B cell (primary cell): ENCODE measurements around the gene NPW. TPM values are rescaled to one million over a fixed set of nuclear protein-coding genes. Genes with fewer than 3 reads are reported as not detected.

ENCODE experiments used
- ATAC-seq: fragments of 200-7000 bp; cut with Tn5 transposase; one replicate; pipeline ENCODE4 v1.10.0; 2021; ENCODE audit warnings: low read depth, mild to moderate bottlenecking, moderate number of reproducible peaks, moderate library complexity
- CTCF ChIA-PET: fragments of 350-600 bp; sonication (Branson Sonifier 250); formaldehyde crosslinking; loops from one replicate; lab custom pipeline; 2021; ENCODE audit warnings: antibody characterized with exemption, inconsistent platforms; lab: Charles Lee
- POLR2A ChIA-PET: fragments of 350-600 bp; sonication (Branson Sonifier 250); formaldehyde crosslinking; loops from one replicate; lab custom pipeline; 2021; ENCODE audit warnings: antibody characterized with exemption; lab: Charles Lee
- DNase-seq: peaks from one replicate; pipeline ENCODE4 v3.0.0; 2013
- H2AFZ ChIP-seq: 2 replicates; pipeline ENCODE4 v1.6.1; 2012; ENCODE audit warnings: mild to moderate bottlenecking, low read depth, low read length; ENCODE audit not compliant: insufficient read depth, poor library complexity, severe bottlenecking
- H3K27ac ChIP-seq, 2 donors: 1 replicate in 1 of 2; 2 replicates in 1 of 2; pipeline ENCODE4 v1.5.1; 2012 to 2013; ENCODE audit warnings: low read length in 2 of 2, mild to moderate bottlenecking in 2 of 2, moderate library complexity in 1 of 2
- H3K27me3 ChIP-seq, 4 experiments: fragments of 200-600 bp in 1 of 4; sonication (generic) in 1 of 4; replicated peaks in 1 of 4; 1 replicate in 2 of 4; 2 replicates in 2 of 4; pipeline versions ENCODE4 v1.6.1 to v1.7.0; 2013 to 2016; ENCODE audit warnings: low read length in 3 of 4, mild to moderate bottlenecking in 2 of 4, mixed read lengths in 1 of 4, moderate library complexity in 1 of 4; ENCODE audit not compliant: insufficient read depth in 4 of 4, control insufficient read depth in 3 of 4; ENCODE audit errors: control extremely low read depth in 1 of 4
- H3K36me3 ChIP-seq, 2 experiments: replicated peaks in 1 of 2; 1 replicate in 1 of 2; 2 replicates in 1 of 2; pipeline versions ENCODE4 v1.6.1 to v1.7.1; 2013; ENCODE audit warnings: low read length in 1 of 2; ENCODE audit not compliant: insufficient read depth in 2 of 2, control insufficient read depth in 1 of 2; ENCODE audit errors: control extremely low read depth in 1 of 2, extremely low read depth in 1 of 2
- H3K4me1 ChIP-seq, 2 donors: fragments of 200-600 bp in 1 of 2; sonication (generic) in 1 of 2; 1 replicate in 1 of 2; 2 replicates in 1 of 2; pipeline versions ENCODE4 v1.5.1 to v1.6.1; 2013 to 2017; ENCODE audit warnings: low read length in 2 of 2; ENCODE audit not compliant: control insufficient read depth in 2 of 2, insufficient read depth in 2 of 2
- H3K4me2 ChIP-seq: replicated peaks from 2 replicates; pipeline ENCODE3; 2012; ENCODE audit warnings: mild to moderate bottlenecking, low read depth, low read length; ENCODE audit not compliant: poor library complexity, severe bottlenecking
- H3K4me3 ChIP-seq, 5 experiments: fragments of 200-600 bp in 1 of 5; sonication (generic) in 1 of 5; 1 replicate in 3 of 5; 2 replicates in 2 of 5; pipeline versions ENCODE4 v1.5.1 to v1.7.0; 2011 to 2016; ENCODE audit warnings: low read length in 4 of 5, mild to moderate bottlenecking in 4 of 5, low read depth in 2 of 5, control low read depth in 1 of 5, moderate library complexity in 1 of 5; ENCODE audit not compliant: insufficient read depth in 1 of 5; ENCODE audit errors: control extremely low read depth in 1 of 5, extremely low read depth in 1 of 5
- H3K79me2 ChIP-seq: fragments of 200-600 bp; sonication (generic); one replicate; pipeline ENCODE4 v1.6.0; 2016; ENCODE audit warnings: low read length; ENCODE audit not compliant: control insufficient read depth, insufficient read depth
- H3K9ac ChIP-seq: fragments of 200-600 bp; sonication (generic); 2 replicates; pipeline ENCODE4 v1.6.1; 2017; ENCODE audit warnings: mild to moderate bottlenecking, low read length, moderate library complexity
- H3K9me3 ChIP-seq, 3 donors: one replicate each; pipeline versions ENCODE4 v1.6.1 to v1.7.1; 2013; ENCODE audit warnings: low read length in 2 of 3; ENCODE audit not compliant: control insufficient read depth in 2 of 3, insufficient read depth in 1 of 3; ENCODE audit errors: control extremely low read depth in 1 of 3
- H4K20me1 ChIP-seq: 2 replicates; pipeline ENCODE4 v1.6.0; 2012; ENCODE audit warnings: mild to moderate bottlenecking, low read length; ENCODE audit not compliant: insufficient read depth, control insufficient read depth, poor library complexity, severe bottlenecking
- H3K27ac Mint-ChIP-seq: one replicate; pipeline ENCODE4 v1.8.0; 2021; ENCODE audit warnings: mixed read lengths
- H3K27me3 Mint-ChIP-seq: one replicate; pipeline ENCODE4 v1.8.0; 2021; ENCODE audit warnings: mixed read lengths
- H3K4me1 Mint-ChIP-seq: one replicate; pipeline ENCODE4 v1.8.0; 2021; ENCODE audit warnings: mixed read lengths
- H3K4me3 Mint-ChIP-seq: one replicate; pipeline ENCODE4 v1.8.0; 2021; ENCODE audit warnings: mixed read lengths
- H3K9me3 Mint-ChIP-seq: one replicate; pipeline ENCODE4 v1.8.0; 2022; ENCODE audit warnings: mixed read lengths; ENCODE audit not compliant: insufficient read depth
- EZH2 ChIP-seq: IDR thresholded peaks from 2 replicates; pipeline ENCODE4 v1.6.1; 2012; ENCODE audit warnings: borderline replicate concordance, low read depth, mild to moderate bottlenecking, moderate library complexity, low read length; ENCODE audit not compliant: insufficient read depth, poor library complexity, severe bottlenecking
- WGBS: methylation state at CpG from one replicate; pipeline ENCODE4 v1.1.5; 2013; ENCODE audit warnings: missing lambda C conversion rate; ENCODE audit not compliant: insufficient coverage; 5-methylcytosine and 5-hydroxymethylcytosine counted together
- intact Hi-C: fragments of 100-400 bp; cut with micrococcal nuclease; formaldehyde crosslinking; loops from one replicate; pipeline ENCODE4 v1.10.0; 2022
- polyA plus RNA-seq: library from polyadenylated mRNA; depleted of rRNA; stranded (reverse); fragments of >200 nt; gene quantifications from 2 replicates; pipeline ENCODE4 v1.2.3, GENCODE V29; 2012
- total RNA-seq, 2 donors: library from RNA; stranded (reverse); fragments of 120-200 nt in 1 of 2; gene quantifications; 1 replicate in 1 of 2; 2 replicates in 1 of 2; pipeline versions ENCODE4 v1.2.3 to v1.2.4, GENCODE V29; 2013 to 2022
- TF ChIP-seq, protein P1 (sequence below): fragments of 200-600 bp; IDR thresholded peaks from one replicate; pipeline ENCODE4 v1.8.0; 2022; ENCODE audit warnings: antibody characterized with exemption, mild to moderate bottlenecking

The NPW gene
- total and polyA plus RNA-seq, 2 donors (not counting 1 experiment from before 2014, with no cell fraction given), result 0.13 to 1.7 TPM

DNA sequence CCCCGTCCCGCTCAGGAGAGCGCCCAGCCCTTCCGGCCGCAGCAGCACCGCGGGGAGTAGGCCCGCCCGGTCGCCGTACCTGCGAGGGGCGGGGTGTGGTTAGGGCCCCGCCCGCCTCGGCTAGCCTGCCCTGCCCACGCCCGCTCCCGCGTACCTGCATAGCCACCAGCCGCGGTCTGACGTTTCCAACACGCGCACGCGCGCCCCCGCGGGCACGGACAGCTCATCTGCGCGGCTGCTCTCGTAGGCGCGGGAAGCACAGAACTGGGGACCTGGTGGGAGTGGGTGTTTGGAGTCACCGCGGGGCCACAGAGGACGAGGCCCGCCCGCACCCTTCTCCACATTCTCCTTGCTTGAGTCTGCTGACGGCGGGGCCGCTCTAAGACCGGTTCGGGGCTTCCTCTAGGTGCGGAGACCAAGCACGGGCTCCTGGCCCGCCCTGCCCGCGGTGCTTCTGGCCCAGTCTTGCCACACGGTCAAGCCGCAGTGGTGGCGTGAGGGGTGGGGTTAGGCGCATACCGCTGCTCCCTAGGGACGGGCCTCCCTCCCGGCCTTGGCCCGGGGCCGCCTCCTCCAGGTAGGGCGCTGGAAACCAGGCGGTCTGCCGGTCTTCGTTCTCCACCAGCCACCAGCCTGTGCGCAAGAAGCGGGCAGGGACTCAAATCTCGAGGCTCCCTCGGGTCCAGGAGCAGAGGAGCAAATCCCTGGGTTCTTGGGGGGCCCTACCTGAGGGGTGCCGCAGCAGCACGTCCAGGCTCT lies 40.1 kb upstream of the NPW start:
- Histone ChIP-seq H3K9me3 (peaks cover 0 to 6% (median 0%) of the 10 kb centered on the region in 3 donors), H2AFZ (no peak overlapping the region), H3K9ac (no peak overlapping the region), H3K4me2 (peak overlapping the region; percentile 12), H3K4me3 (no peak overlapping the region), H3K4me1 (peaks cover 8 to 24% of the 10 kb centered on the region in 2 donors), H3K36me3 (peaks cover 0 to 38% of the 10 kb centered on the region in 2 experiments), H3K27me3 (peaks cover 0 to 65% (median 20%) of the 10 kb centered on the region in 4 experiments), H3K27ac (no peak overlapping the region), H3K79me2 (peaks cover 6% of the 10 kb centered on the region), H4K20me1 (peaks cover 26% of the 10 kb centered on the region)
- Mint-ChIP-seq H3K9me3 (no peaks in the 10 kb centered on the region), H3K27ac (no peak overlapping the region), H3K4me3 (no peak overlapping the region), H3K4me1 (peaks cover 12% of the 10 kb centered on the region), H3K27me3 (peaks cover 6% of the 10 kb centered on the region)
- CTCF ChIA-PET, result interaction anchor here (1.0 kb wide), 1 partner anchor 43 kb away, joined by 3 read pairs; no protein-coding TSS in a partner anchor
- TF ChIP-seq EZH2, result no peak
- TF ChIP-seq, protein P1, sequence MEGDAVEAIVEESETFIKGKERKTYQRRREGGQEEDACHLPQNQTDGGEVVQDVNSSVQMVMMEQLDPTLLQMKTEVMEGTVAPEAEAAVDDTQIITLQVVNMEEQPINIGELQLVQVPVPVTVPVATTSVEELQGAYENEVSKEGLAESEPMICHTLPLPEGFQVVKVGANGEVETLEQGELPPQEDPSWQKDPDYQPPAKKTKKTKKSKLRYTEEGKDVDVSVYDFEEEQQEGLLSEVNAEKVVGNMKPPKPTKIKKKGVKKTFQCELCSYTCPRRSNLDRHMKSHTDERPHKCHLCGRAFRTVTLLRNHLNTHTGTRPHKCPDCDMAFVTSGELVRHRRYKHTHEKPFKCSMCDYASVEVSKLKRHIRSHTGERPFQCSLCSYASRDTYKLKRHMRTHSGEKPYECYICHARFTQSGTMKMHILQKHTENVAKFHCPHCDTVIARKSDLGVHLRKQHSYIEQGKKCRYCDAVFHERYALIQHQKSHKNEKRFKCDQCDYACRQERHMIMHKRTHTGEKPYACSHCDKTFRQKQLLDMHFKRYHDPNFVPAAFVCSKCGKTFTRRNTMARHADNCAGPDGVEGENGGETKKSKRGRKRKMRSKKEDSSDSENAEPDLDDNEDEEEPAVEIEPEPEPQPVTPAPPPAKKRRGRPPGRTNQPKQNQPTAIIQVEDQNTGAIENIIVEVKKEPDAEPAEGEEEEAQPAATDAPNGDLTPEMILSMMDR, result no peak
- intact Hi-C loops, result no loop called here
- POLR2A ChIA-PET, result interaction anchor here (2.0 kb wide), 1 partner anchor 12 kb away, joined by 5 read pairs; no protein-coding TSS in a partner anchor
- ATAC-seq (no peak), DNase-seq (no peak)
- 33% methylated on average over 62 of the region's 70 CpGs for WGBS
